Endothelial cell of umbilical vein (primary cell): ENCODE measurements around the gene DENND2C. TPM values are rescaled to one million over a fixed set of nuclear protein-coding genes. Genes with fewer than 3 reads are reported as not detected.

ENCODE experiments used
- BruUV-seq: library from RNA; stranded (reverse); fragments of 400-500 nt; replicated peaks from 2 replicates; lab custom pipeline; 2021; lab: Mats Ljungman, UMichigan
- CTCF ChIA-PET: fragments of 300-600, 350-600 bp; sonication (Branson Sonifier 250); formaldehyde crosslinking; loops from one replicate; lab custom pipeline; 2021; ENCODE audit warnings: antibody characterized with exemption, inconsistent platforms; lab: Charles Lee
- POLR2A ChIA-PET: fragments of 300-600, 350-600 bp; sonication (Branson Sonifier 250); formaldehyde crosslinking; loops from one replicate; lab custom pipeline; 2021; ENCODE audit warnings: antibody characterized with exemption, inconsistent platforms; lab: Charles Lee
- DNase-seq: peaks from one replicate; pipeline ENCODE4 v3.0.0-alpha.2; 2011; ENCODE audit warnings: low read depth, low spot score
- FAIRE-seq: peaks from 2 replicates; lab custom pipeline; 2011; peaks lifted over from hg19 to GRCh38; lab: Jason Lieb, UNC
- H2AFZ ChIP-seq: 2 replicates; pipeline ENCODE4 v1.6.0; 2012; ENCODE audit warnings: low read depth, low read length, control low read depth, inconsistent platforms
- H3K27ac ChIP-seq: 2 replicates; pipeline ENCODE4 v1.5.1; 2011; ENCODE audit warnings: low read depth, mild to moderate bottlenecking, control low read depth, low read length, moderate library complexity; ENCODE audit not compliant: insufficient read depth
- H3K27me3 ChIP-seq, 2 experiments: 2 replicates each; pipeline versions ENCODE4 v1.6.0 to v1.6.1; 2011; ENCODE audit warnings: low read length in 2 of 2, mixed read lengths in 1 of 2; ENCODE audit not compliant: control insufficient read depth in 2 of 2, insufficient read depth in 2 of 2
- H3K36me3 ChIP-seq, 2 experiments: 2 replicates in 1 of 2; 3 replicates in 1 of 2; pipeline ENCODE4 v1.5.1; 2011; ENCODE audit warnings: low read length in 2 of 2, mild to moderate bottlenecking in 1 of 2, moderate library complexity in 1 of 2; ENCODE audit not compliant: control insufficient read depth in 2 of 2, insufficient read depth in 2 of 2; ENCODE audit errors: extremely low read depth in 1 of 2
- H3K4me1 ChIP-seq: 3 replicates; pipeline ENCODE4 v1.5.1; 2011; ENCODE audit warnings: mild to moderate bottlenecking, low read length; ENCODE audit not compliant: control insufficient read depth, insufficient read depth; ENCODE audit errors: extremely low read depth
- H3K4me2 ChIP-seq: 2 replicates; pipeline ENCODE4 v1.6.1; 2011; ENCODE audit warnings: low read length, control low read depth, mixed read lengths; ENCODE audit not compliant: insufficient read depth
- H3K4me3 ChIP-seq, 3 experiments: fragments of 200-600 bp in 1 of 3; sonication (generic), shearing (Covaris generic) in 1 of 3; replicated peaks in 1 of 3; 2 replicates each; pipeline ENCODE4 v1.5.1; 2011 to 2016; ENCODE audit warnings: control low read depth in 3 of 3, low read length in 3 of 3, mild to moderate bottlenecking in 2 of 3, inconsistent platforms in 1 of 3, low read depth in 1 of 3, moderate library complexity in 1 of 3; ENCODE audit not compliant: insufficient read depth in 1 of 3
- H3K79me2 ChIP-seq: 2 replicates; pipeline ENCODE4 v1.6.0; 2012; ENCODE audit warnings: low read length, inconsistent platforms; ENCODE audit not compliant: control insufficient read depth, insufficient read depth
- H3K9ac ChIP-seq: replicated peaks from 2 replicates; pipeline ENCODE3; 2011; ENCODE audit warnings: low read length, control low read depth; ENCODE audit not compliant: insufficient read depth; ENCODE audit errors: extremely low read depth
- H3K9me1 ChIP-seq: replicated peaks from 3 replicates; pipeline ENCODE4 v1.6.0; 2011; ENCODE audit warnings: mild to moderate bottlenecking, low read length; ENCODE audit not compliant: control insufficient read depth, insufficient read depth; ENCODE audit errors: extremely low read depth
- H3K9me3 ChIP-seq: replicated peaks from 2 replicates; pipeline ENCODE4 v1.5.1; 2012; ENCODE audit warnings: low read length, inconsistent platforms; ENCODE audit not compliant: control insufficient read depth, insufficient read depth
- H4K20me1 ChIP-seq: replicated peaks from 2 replicates; pipeline ENCODE3; 2011; ENCODE audit warnings: mild to moderate bottlenecking, low read length; ENCODE audit not compliant: control insufficient read depth, insufficient read depth; ENCODE audit errors: extremely low read depth
- EZH2 ChIP-seq: IDR thresholded peaks from 2 replicates; pipeline ENCODE4 v1.6.1; 2012; ENCODE audit warnings: borderline replicate concordance, low read depth, mild to moderate bottlenecking, moderate library complexity, low read length, inconsistent platforms; ENCODE audit not compliant: severe bottlenecking
- FOS ChIP-seq: IDR thresholded peaks from 2 replicates; pipeline ENCODE4 v1.6.1; 2011; ENCODE audit warnings: mild to moderate bottlenecking, low read length, moderate library complexity, borderline replicate concordance; ENCODE audit not compliant: insufficient read depth
- GATA2 ChIP-seq: IDR thresholded peaks from 2 replicates; pipeline ENCODE4 v1.7.0; 2011; ENCODE audit warnings: low read depth, mild to moderate bottlenecking, moderate library complexity, mixed read lengths, low read length; ENCODE audit not compliant: insufficient read length, insufficient read depth
- JUN ChIP-seq: IDR thresholded peaks from 2 replicates; pipeline ENCODE4 v1.6.1; 2011; ENCODE audit warnings: borderline replicate concordance, low read depth; ENCODE audit not compliant: insufficient read length, insufficient read depth
- MYC ChIP-seq: IDR thresholded peaks from one replicate; pipeline ENCODE4 v1.6.1; 2011; ENCODE audit warnings: mild to moderate bottlenecking, low read depth, low read length
- POLR2A ChIP-seq: IDR thresholded peaks from 2 replicates; pipeline ENCODE4 v1.6.1; 2012; ENCODE audit warnings: low read depth, mild to moderate bottlenecking, control low read depth, low read length
- POLR2AphosphoS5 ChIP-seq: IDR thresholded peaks from 2 replicates; pipeline ENCODE4 v1.6.1; 2012; ENCODE audit warnings: low read depth, mild to moderate bottlenecking, control low read depth, low read length, moderate library complexity; ENCODE audit not compliant: insufficient read depth
- dilution Hi-C: fragments of 300-500 bp; cut with MboI; formaldehyde crosslinking; loops from one replicate; pipeline ENCODE4 v1.15.0; 2019; ENCODE audit warnings: low sequenced_read_pairs; ENCODE audit not compliant: extremely low pct_ligation_motif_present
- intact Hi-C: fragments of 100-400 bp; cut with micrococcal nuclease; formaldehyde crosslinking; loops from one replicate; pipeline ENCODE4 v1.10.0; 2022
- polyA plus RNA-seq, 4 experiments: library from polyadenylated mRNA; depleted of rRNA in 3 of 4; stranded (reverse) in 3 of 4; unstranded in 1 of 4; fragments of >200 nt; gene quantifications; 2 replicates each; pipeline versions ENCODE4 v1.2.1 to v1.2.3, GENCODE V29; 2011 to 2012; ENCODE audit warnings: missing spikeins in 1 of 4
- total RNA-seq: library from RNA; stranded (reverse); gene quantifications from 2 replicates; pipeline ENCODE4 v1.2.3, GENCODE V29; 2021
- TF ChIP-seq, protein P1 (sequence below), 2 donors: IDR thresholded peaks; 1 replicate in 1 of 2; 2 replicates in 1 of 2; pipeline ENCODE4 v1.5.1; 2011; ENCODE audit warnings: low read length in 2 of 2, mild to moderate bottlenecking in 2 of 2, moderate library complexity in 2 of 2, control low read depth in 1 of 2, inconsistent platforms in 1 of 2, low read depth in 1 of 2; ENCODE audit not compliant: insufficient read depth in 1 of 2; ENCODE audit errors: extremely low read depth in 1 of 2
- TF ChIP-seq, protein P2 (sequence below): IDR thresholded peaks from 2 replicates; pipeline ENCODE4 v1.6.1; 2011; ENCODE audit not compliant: insufficient read depth, insufficient read length

DENND2C gene
- total and polyA plus RNA-seq, 2 donors (not counting 3 experiments of a cell fraction or from before 2014, with no cell fraction given): 0.12 to 0.22 TPM

DNA sequence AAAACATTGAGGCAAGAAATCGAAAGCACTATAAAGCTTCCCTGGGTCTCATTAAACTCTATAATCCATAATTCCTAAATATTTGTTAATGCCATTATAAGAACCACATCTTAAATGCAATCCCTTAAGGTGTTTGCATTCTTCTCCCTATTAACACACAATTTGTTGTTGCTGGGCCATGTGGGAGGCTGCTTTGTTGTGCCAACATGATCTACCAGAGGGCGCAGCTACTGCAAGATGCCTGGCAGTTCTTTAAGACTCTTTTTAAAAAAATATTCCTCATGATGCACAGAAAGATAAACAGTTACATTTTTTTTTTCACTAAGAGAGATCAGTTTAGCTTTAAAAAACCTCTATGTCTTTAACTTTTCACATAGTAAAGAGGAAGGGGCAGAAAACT lies 49.4 kb downstream of the DENND2C start:
- Histone ChIP-seq H3K9ac (no peak overlapping the region), H3K27ac (no peak overlapping the region), H3K4me1 (no peaks in the 10 kb centered on the region), H3K4me2 (no peak overlapping the region), H3K9me3 (no peaks in the 10 kb centered on the region), H3K4me3 (no peak overlapping the region), H3K9me1 (no peaks in the 10 kb centered on the region), H3K79me2 (no peaks in the 10 kb centered on the region), H2AFZ (no peak overlapping the region), H3K36me3 (no peaks in the 10 kb centered on the region), H4K20me1 (no peaks in the 10 kb centered on the region), H3K27me3 (peaks cover 0 to 3% of the 10 kb centered on the region in 2 experiments)
- POLR2A ChIA-PET: no interaction called here
- intact Hi-C loops (no loop called here), dilution Hi-C loops (no loop called here)
- FAIRE-seq (no peak), DNase-seq (no peak)
- BruUV-seq: no TSS peak
- CTCF ChIA-PET: no interaction called here
- TF ChIP-seq GATA2 (no peak), POLR2A (no peak), FOS (no peak), POLR2AphosphoS5 (no peak), MYC (no peak), EZH2 (no peak), JUN (no peak)
- TF ChIP-seq, protein P1, sequence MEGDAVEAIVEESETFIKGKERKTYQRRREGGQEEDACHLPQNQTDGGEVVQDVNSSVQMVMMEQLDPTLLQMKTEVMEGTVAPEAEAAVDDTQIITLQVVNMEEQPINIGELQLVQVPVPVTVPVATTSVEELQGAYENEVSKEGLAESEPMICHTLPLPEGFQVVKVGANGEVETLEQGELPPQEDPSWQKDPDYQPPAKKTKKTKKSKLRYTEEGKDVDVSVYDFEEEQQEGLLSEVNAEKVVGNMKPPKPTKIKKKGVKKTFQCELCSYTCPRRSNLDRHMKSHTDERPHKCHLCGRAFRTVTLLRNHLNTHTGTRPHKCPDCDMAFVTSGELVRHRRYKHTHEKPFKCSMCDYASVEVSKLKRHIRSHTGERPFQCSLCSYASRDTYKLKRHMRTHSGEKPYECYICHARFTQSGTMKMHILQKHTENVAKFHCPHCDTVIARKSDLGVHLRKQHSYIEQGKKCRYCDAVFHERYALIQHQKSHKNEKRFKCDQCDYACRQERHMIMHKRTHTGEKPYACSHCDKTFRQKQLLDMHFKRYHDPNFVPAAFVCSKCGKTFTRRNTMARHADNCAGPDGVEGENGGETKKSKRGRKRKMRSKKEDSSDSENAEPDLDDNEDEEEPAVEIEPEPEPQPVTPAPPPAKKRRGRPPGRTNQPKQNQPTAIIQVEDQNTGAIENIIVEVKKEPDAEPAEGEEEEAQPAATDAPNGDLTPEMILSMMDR (IDR thresholded peaks at IDR 0.05; ENCODE audit: extremely low read depth in 1 of 2, insufficient read depth in 1 of 2, low read depth in 1 of 2, low read length in 2 of 2): no peak
- TF ChIP-seq, protein P2, sequence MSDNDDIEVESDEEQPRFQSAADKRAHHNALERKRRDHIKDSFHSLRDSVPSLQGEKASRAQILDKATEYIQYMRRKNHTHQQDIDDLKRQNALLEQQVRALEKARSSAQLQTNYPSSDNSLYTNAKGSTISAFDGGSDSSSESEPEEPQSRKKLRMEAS: no peak
